Lower leg skin (tissue), 4 donors: ENCODE results near the gene RUVBL2. TPM values are rescaled to one million over a fixed set of nuclear protein-coding genes. Genes with fewer than 3 reads are reported as not detected.

Source experiments
- DNase-seq, 2 donors: peaks; one replicate each; pipeline ENCODE4 v3.0.0-alpha.2; 2019; ENCODE audit warnings: low spot score in 2 of 2
- H3K4me3 ChIP-seq: fragments of 200-600 bp; sonication (generic); 2 replicates; pipeline ENCODE4 v1.5.1; 2017; ENCODE audit warnings: mild to moderate bottlenecking, low read depth; ENCODE audit not compliant: poor library complexity, severe bottlenecking
- POLR2A ChIP-seq, 2 donors: fragments of 450-650 bp; IDR thresholded peaks; one replicate each; pipeline ENCODE4 v1.6.1; 2016 to 2017; ENCODE audit warnings: antibody characterized with exemption in 2 of 2, mild to moderate bottlenecking in 1 of 2, moderate library complexity in 1 of 2
- WGBS, 2 donors: methylation state at CpG; one replicate each; pipeline ENCODE4 v1.1.5; 2018; 5-methylcytosine and 5-hydroxymethylcytosine counted together
- intact Hi-C: fragments of 100-400 bp; cut with DNase I; formaldehyde crosslinking; loops from one replicate; pipeline ENCODE4 v1.15.0; 2023; ENCODE audit warnings: low total_unique reads
- total RNA-seq, 4 donors: library from RNA; depleted of rRNA; stranded (reverse); fragments of >200 nt; gene quantifications; one replicate each; pipeline ENCODE4 v1.1.0, GENCODE V29; 2016
- TF ChIP-seq, protein P1 (sequence below), 3 donors: fragments of 450-650 bp; IDR thresholded peaks; one replicate each; pipeline ENCODE4 v1.5.1; 2016; ENCODE audit warnings: antibody characterized with exemption in 3 of 3, mild to moderate bottlenecking in 3 of 3, moderate library complexity in 2 of 3

RUVBL2 gene
- total RNA-seq, 4 donors from 2014 or later: 61.3 to 83.8 (median 83.3) TPM

- TF ChIP-seq, protein P1, sequence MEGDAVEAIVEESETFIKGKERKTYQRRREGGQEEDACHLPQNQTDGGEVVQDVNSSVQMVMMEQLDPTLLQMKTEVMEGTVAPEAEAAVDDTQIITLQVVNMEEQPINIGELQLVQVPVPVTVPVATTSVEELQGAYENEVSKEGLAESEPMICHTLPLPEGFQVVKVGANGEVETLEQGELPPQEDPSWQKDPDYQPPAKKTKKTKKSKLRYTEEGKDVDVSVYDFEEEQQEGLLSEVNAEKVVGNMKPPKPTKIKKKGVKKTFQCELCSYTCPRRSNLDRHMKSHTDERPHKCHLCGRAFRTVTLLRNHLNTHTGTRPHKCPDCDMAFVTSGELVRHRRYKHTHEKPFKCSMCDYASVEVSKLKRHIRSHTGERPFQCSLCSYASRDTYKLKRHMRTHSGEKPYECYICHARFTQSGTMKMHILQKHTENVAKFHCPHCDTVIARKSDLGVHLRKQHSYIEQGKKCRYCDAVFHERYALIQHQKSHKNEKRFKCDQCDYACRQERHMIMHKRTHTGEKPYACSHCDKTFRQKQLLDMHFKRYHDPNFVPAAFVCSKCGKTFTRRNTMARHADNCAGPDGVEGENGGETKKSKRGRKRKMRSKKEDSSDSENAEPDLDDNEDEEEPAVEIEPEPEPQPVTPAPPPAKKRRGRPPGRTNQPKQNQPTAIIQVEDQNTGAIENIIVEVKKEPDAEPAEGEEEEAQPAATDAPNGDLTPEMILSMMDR (IDR thresholded peaks at IDR 0.05): no peak
- no peak for TF ChIP-seq POLR2A (IDR thresholded peaks at IDR 0.05)
- peak; percentile 64 to 92 for DNase-seq
- intact Hi-C loops: no loop called here
- 59 to 69% methylated on average over 22 of the region's 22 CpGs for WGBS, 2 donors
- no peak overlapping the region for H3K4me3 ChIP-seq
Measured at GRCh38 chr19:48962029-48962848, 31.4 kb upstream of the RUVBL2 start.

DNA sequence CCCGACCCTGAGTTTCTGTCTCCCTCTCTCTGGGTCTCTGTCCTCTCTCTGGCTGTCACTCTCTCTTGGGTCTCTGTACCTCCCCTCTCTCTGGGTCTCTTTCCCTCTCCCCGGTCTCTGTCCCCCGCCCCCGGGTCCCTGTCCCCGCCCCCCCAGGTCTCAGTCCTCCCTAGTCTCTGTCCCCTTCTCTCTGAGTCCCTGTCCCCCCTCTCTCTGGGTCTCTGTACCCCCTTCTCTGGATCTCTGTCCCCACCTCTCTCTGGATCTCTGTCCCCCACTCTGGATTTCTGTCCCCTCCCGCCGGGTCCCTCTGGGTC is 30.9 kb upstream of the RUVBL2 start:
- intact Hi-C loops: no loop called here
- no peak for DNase-seq
- no peak overlapping the region for H3K4me3 ChIP-seq
- no peak for TF ChIP-seq POLR2A (IDR thresholded peaks at IDR 0.05)
- TF ChIP-seq, protein P1 (IDR thresholded peaks at IDR 0.05): no peak
- WGBS, 2 donors: 64 to 65% methylated on average over 5 to 7 of the region's 7 CpGs

GRCh38 chr19:48963371-48964204 is 30.1 kb upstream of the RUVBL2 start:
- no peak for TF ChIP-seq POLR2A (IDR thresholded peaks at IDR 0.05)
- TF ChIP-seq, protein P1 (IDR thresholded peaks at IDR 0.05): no peak
- peak overlapping the region; percentile 5 for H3K4me3 ChIP-seq
- intact Hi-C loops: no loop called here
- 10 to 11% methylated on average over 19 to 28 of the region's 28 CpGs for WGBS, 2 donors
- peak; percentile 71 to 97 for DNase-seq

DNA sequence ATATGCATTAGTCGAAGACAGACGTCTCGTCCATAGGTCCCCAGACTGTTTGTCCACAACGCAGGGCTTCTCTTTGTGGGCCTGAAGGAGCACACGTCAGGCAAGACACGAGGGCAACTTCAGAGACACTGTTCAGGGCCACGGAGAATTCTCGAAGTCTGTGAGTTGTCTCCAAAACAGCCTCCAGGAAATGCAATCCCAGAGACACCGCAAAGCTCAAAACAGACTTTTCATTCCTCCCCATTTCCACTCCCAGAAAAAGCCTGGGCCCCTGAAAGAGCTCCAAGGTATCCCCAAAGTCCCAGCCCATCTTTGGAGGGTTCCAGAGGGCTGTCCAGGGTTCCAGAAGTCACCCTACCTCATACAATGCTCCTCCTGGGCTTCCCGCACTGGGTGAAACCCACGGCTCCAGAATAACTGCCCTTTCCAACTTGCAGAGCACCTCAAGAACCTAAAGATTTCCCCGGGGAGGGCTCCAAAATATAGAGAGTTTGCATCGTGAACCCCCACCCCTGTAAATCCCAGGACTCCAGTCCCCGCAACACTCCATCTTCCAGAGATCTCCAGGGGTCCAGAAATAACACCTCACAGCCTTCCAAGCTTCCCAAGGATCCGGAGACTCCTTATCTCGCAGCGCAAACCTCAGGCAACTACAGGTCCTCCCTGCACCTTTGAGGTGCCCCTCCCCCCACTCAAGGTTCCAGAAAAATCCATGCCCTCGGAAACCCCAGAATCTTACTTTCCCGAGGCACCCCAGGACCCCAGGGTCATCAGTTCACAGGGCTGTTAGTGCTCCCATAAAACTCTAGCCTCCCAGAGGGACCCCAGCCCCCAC is 29.3 kb upstream of the RUVBL2 start:
- DNase-seq: no peak
- TF ChIP-seq POLR2A (IDR thresholded peaks at IDR 0.05): no peak
- TF ChIP-seq, protein P1 (IDR thresholded peaks at IDR 0.05): no peak
- H3K4me3 ChIP-seq: peak overlapping the region; percentile 5
- intact Hi-C loops: no loop called here
- WGBS, 2 donors: 13 to 17% methylated on average over 19 of the region's 19 CpGs

GRCh38 chr19:48965040-48965805 is 28.5 kb upstream of the RUVBL2 start, which contains the start of gene FTL:
Gene FTL, plus strand, starts transcription at chr19:48965309. Its CDS starts 199 bp downstream, at chr19:48965508.
- peak; percentile 96 to 100 for DNase-seq
- peak in 1 of 2 donors; percentile 99 for TF ChIP-seq POLR2A (IDR thresholded peaks at IDR 0.05)
- TF ChIP-seq, protein P1 (IDR thresholded peaks at IDR 0.05): no peak
- peak within 1 kb of the TSS; percentile 80 for H3K4me3 ChIP-seq
- intact Hi-C loops: no loop called here
- WGBS, 2 donors: 0 to 1% methylated on average over 48 to 51 of the region's 52 CpGs
